Bronchial epithelial cell (primary cell): ENCODE data around the gene TRIM71. TPM values are rescaled to one million over a fixed set of nuclear protein-coding genes. Genes with fewer than 3 reads are reported as not detected.
"Not testable (repeated sequence)": the region's sequence is repeated elsewhere in the genome, so short reads cannot be mapped to it uniquely, and the experiment has no call there.

ENCODE experiments used
- DNase-seq: peaks from one replicate; pipeline ENCODE4 v3.0.0-alpha.2; 2010; ENCODE audit warnings: low read depth
- FAIRE-seq: peaks from 2 replicates; lab custom pipeline; 2011; peaks lifted over from hg19 to GRCh38; lab: Jason Lieb, UNC
- H3K27me3 ChIP-seq: 2 replicates; pipeline ENCODE4 v1.5.1; 2011; ENCODE audit warnings: low read length; ENCODE audit not compliant: control insufficient read depth, insufficient read depth
- H3K36me3 ChIP-seq: 2 replicates; pipeline ENCODE4 v1.5.1; 2011; ENCODE audit warnings: low read length; ENCODE audit not compliant: control insufficient read depth, insufficient read depth
- H3K4me3 ChIP-seq: 2 replicates; pipeline ENCODE4 v1.5.1; 2011; ENCODE audit warnings: mild to moderate bottlenecking, low read depth, low read length, control low read depth
- total RNA-seq: library from RNA; depleted of rRNA; stranded (reverse); fragments of >200 nt; gene quantifications from 2 replicates; pipeline ENCODE4 v1.2.1, GENCODE V29; 2014
- TF ChIP-seq, protein P1 (sequence below): IDR thresholded peaks from 2 replicates; pipeline ENCODE4 v1.5.1; 2011; ENCODE audit warnings: mild to moderate bottlenecking, moderate library complexity, low read length, control low read depth, inconsistent platforms; ENCODE audit not compliant: insufficient read depth, severe bottlenecking

The TRIM71 gene
- total RNA-seq, 1 donor from 2014 or later: not detected

- Histone ChIP-seq H3K36me3 (no peaks in the 10 kb centered on the region), H3K27me3 (no peaks in the 10 kb centered on the region), H3K4me3 (no peak overlapping the region)
- TF ChIP-seq, protein P1, sequence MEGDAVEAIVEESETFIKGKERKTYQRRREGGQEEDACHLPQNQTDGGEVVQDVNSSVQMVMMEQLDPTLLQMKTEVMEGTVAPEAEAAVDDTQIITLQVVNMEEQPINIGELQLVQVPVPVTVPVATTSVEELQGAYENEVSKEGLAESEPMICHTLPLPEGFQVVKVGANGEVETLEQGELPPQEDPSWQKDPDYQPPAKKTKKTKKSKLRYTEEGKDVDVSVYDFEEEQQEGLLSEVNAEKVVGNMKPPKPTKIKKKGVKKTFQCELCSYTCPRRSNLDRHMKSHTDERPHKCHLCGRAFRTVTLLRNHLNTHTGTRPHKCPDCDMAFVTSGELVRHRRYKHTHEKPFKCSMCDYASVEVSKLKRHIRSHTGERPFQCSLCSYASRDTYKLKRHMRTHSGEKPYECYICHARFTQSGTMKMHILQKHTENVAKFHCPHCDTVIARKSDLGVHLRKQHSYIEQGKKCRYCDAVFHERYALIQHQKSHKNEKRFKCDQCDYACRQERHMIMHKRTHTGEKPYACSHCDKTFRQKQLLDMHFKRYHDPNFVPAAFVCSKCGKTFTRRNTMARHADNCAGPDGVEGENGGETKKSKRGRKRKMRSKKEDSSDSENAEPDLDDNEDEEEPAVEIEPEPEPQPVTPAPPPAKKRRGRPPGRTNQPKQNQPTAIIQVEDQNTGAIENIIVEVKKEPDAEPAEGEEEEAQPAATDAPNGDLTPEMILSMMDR: no peak
- no peak for FAIRE-seq
- DNase-seq: no peak
Measured at GRCh38 chr3:32919920-32920319, 102.1 kb downstream of the TRIM71 start.

GRCh38 chr3:32922078-32922477, 104.3 kb downstream of the TRIM71 start:
- TF ChIP-seq, protein P1: no peak
- Histone ChIP-seq H3K4me3 (no peak overlapping the region), H3K27me3 (no peaks in the 10 kb centered on the region), H3K36me3 (no peaks in the 10 kb centered on the region)
- no peak for DNase-seq
- no peak for FAIRE-seq

DNA sequence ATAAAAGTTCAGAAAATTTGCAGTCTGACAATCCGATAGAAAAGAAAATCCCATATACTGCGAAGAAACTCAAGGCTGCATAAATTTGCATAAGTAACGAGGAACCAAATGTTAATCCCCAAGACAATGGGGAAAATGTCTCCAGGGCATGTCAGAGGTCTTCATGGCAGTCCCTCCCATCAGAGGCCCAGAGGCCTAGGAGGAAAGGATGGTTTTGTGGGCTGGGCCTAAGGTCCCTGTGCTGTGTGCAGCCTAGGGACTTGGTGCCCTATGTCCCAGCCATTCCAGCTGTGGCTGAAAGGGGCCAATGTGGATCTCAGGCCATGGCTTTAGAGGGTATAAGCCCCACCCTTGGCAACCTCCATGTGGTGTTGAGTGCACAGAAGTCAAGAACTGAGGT, 112.4 kb downstream of the TRIM71 start:
- no peak for FAIRE-seq
- no peaks in the 10 kb centered on the region for H3K27me3 ChIP-seq
- H3K4me3 ChIP-seq: no peak overlapping the region
- no peak for DNase-seq
- TF ChIP-seq, protein P1: no peak
- H3K36me3 ChIP-seq: no peaks in the 10 kb centered on the region

DNA sequence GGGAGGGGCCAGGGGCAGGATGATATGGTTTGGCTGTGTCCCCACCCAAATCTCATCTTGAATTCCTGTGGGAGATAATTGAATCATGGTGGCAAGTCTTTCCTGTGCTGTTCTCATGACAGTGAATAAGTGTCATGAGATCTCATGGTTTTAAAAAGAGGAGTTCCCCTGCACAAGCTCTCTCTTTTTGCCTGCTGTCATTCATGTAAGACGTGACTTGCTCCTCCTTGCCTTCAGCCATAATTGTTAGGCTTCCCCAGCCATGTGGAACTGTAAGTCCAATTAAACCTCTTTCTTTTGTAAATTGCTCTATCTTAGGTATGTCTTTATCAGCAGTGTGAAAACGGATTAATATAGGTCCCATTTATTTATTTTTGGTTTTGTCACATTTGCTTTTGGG, 113.5 kb downstream of the TRIM71 start:
- H3K4me3 ChIP-seq, FAIRE-seq, DNase-seq, H3K27me3 ChIP-seq, H3K36me3 ChIP-seq: not testable (repeated sequence)

GRCh38 chr3:32934150-32934742, 116.4 kb downstream of the TRIM71 start:
- TF ChIP-seq, protein P1: peak; percentile 56
- Histone ChIP-seq H3K27me3 (no peaks in the 10 kb centered on the region), H3K36me3 (no peaks in the 10 kb centered on the region), H3K4me3 (no peak overlapping the region)
- peak; percentile 19 for DNase-seq
- no peak for FAIRE-seq

GRCh38 chr3:32937331-32937730, 119.5 kb downstream of the TRIM71 start:
- no peak overlapping the region for H3K4me3 ChIP-seq
- DNase-seq (no peak), FAIRE-seq (no peak)
- H3K36me3 ChIP-seq: no peaks in the 10 kb centered on the region
- TF ChIP-seq, protein P1: no peak
- H3K27me3 ChIP-seq: no peaks in the 10 kb centered on the region

- H3K27me3 ChIP-seq, H3K36me3 ChIP-seq, DNase-seq, H3K4me3 ChIP-seq, FAIRE-seq: not testable (repeated sequence)
Measured at GRCh38 chr3:32939531-32940284, 121.9 kb downstream of the TRIM71 start.
